GM21528 (cell line): ENCODE results near the gene MT1E.
A peak's percentile ranks its signal among the peaks of the same experiment; 100 is the strongest.
"Not testable (repeated sequence)": the region's sequence is repeated elsewhere in the genome, so short reads cannot be mapped to it uniquely, and the experiment has no call there.

ENCODE experiments used
- ATAC-seq: cut with Tn5 transposase; IDR thresholded peaks from one replicate; pipeline ENCODE4 v1.9.1; 2021; ENCODE audit warnings: mild to moderate bottlenecking, moderate library complexity; ENCODE audit not compliant: unreplicated experiment, low FRiP score

MT1E gene

DNA sequence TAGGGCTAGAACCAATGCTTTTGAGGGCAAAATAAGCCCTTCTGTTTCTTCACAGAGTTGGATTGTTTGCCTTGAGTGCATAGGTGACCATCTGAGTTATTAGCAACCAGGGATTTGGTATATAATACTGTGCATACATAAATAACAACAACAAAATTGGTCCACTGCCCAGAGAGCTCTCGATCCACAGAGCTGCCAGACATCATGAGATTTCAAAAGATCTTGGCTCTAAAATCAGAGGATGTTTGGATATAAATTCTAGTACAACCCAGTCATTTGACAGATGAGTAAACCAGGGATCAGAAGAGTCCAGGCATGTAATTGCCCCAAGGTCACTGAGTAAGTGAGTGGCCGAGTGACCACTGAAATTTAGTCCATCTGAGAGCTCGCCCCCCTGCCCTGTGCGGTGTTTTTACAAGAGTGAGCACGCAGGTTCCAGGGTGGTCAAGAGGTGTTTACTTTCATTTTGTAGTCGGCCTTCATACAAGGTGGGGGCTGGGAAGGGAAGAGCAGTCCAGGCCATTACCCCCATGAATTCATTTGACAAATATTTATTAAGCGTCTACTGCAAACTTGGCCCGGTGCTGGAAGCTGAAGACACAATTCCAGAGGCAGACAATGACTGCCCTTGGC, 19.0 kb upstream of the MT1E start:
- ATAC-seq, result no peak

DNA sequence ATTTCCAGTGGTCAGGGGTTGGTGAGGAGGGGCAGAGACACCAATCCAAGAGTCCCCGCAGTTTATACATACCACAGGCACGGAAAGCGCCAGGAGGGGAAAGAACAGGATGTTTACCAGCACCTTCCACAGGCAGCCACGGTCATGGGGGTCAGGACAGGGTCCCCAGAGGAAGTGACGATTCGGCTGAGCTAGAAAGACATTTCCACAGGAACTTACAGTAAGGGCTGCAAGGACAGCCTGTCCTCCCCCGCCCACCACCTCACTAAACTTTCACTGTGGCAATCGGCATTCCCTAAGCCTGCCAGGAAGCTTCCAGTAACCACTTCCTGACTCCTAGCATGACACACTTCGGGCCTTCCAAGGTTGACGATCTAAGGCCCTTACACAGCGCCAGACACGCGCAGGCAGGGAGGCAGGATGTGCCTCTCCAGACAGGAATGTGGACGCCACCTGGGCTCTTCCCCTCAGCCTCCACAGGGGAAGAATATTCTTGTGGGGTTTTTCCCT, 18.4 kb upstream of the MT1E start:
- ATAC-seq, result no peak

DNA sequence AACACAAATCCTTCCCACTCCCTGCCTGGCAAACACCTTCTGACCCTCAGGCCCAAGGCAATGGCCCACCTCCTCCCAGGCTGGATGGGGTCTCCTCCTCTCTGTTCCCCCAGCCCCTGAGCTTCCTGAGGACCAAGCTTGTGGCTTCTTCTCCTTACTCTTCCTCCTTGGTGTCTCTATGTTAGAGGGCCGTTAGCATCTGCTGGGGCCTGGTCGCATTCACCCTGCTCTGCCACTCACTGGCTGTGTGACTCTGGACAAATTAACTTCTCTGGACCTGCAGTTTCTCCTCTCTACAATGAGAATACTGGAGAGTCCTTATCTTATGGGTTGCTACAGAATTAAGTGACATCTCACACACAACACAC, 17.9 kb upstream of the MT1E start:
- no peak for ATAC-seq

DNA sequence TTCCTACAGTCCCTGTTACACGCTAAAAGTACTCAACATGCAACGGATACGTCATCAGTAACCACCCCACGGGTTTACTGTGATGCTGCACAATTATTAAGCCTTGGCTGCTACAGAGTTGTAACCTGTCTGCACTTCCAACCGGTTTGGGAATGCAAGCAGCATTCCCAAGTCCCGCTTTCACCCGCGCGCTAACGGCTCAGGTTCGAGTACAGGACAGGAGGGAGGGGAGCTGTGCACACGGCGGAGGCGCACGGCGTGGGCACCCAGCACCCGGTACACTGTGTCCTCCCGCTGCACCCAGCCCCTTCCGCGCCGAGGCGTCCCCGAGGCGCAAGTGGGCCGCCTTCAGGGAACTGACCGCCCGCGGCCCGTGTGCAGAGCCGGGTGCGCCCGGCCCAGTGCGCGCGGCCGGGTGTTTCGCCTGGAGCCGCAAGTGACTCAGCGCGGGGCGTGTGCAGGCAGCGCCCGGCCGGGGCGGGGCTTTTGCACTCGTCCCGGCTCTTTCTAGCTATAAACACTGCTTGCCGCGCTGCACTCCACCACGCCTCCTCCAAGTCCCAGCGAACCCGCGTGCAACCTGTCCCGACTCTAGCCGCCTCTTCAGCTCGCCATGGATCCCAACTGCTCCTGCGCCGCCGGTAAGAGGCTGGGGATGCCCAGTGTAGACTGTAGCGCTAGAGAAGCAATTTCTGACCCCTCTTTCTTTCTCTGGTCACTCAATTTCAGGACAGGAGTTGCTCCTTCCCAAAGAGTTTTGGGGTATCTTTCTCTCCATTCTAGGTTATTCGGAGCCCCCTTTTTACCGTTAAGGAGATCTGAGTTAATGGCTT, 17.3 kb upstream of the MT1E start, which contains the start of gene MT2A:
TSS of gene MT2A (plus strand) at position 542 of the 833 bp plus-strand sequence. CDS start at position 614, 72 bp downstream.
- peak; percentile 80 for ATAC-seq

DNA sequence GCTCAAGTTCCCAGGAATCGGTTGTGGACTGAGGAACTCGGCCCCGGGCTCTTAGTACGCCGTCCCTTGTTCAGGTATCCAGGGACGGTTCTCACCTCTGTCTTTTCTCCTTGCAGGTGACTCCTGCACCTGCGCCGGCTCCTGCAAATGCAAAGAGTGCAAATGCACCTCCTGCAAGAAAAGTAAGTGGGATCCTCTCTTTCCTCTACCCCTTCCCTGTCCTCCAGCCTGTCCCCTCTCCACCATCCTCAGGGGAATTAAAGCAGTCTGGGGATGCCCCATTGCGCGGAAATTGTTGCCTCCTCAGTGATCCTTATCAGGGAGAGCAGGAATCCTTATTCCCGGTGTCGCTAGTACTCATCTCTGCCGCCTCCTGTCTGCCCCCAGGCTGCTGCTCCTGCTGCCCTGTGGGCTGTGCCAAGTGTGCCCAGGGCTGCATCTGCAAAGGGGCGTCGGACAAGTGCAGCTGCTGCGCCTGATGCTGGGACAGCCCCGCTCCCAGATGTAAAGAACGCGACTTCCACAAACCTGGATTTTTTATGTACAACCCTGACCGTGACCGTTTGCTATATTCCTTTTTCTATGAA, 16.6 kb upstream of the MT1E start:
- no peak for ATAC-seq

DNA sequence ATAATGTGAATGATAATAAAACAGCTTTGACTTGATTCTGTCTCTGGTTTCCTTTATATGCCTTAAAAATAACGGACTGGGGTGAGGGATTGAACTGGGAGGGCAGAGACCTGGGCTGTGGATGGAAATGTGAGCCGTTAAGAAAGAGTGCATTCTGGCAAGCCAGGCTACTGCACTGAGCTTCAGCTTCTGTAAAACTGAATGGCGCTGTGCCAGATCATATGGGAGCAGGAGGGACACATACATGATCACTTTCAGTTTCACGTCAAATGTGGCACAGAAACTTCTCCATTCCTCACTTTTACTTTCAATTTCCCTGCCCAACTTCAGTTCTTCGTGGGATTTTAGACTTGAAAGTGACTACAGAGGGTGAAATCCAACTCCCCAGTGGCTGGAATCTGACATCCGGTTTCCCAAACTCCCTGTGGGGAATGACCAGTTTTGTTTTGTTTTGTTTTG, 16.1 kb upstream of the MT1E start:
- peak; percentile 47 for ATAC-seq

DNA sequence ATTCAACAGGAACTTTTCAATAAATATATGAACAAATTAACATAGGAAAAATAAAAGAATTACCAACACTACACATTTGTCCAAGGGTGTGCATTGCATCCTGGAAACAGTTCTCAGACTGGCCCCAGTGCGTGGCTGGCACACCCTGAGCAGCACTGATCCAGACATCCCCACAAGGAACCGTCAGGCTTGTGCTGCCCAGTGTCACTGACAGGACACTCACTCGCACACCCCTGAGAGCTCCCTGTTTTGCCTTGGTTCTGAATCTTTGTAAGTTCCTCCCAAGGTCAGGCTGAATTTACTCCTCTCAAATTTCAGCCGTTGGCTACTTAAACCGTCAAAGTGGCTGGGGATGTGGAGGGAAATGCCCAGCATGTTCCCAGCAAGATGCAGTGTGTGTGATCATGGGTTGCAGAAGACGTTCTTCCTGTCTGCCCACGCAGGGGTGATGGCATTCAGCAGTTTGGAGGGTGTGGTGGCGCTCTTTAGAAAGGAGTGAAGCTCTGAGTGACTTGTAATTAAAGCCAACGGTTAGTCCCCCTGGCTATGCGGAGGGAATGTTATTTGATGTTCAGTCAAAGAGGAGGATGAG, 15.5 kb upstream of the MT1E start:
- no peak for ATAC-seq

DNA sequence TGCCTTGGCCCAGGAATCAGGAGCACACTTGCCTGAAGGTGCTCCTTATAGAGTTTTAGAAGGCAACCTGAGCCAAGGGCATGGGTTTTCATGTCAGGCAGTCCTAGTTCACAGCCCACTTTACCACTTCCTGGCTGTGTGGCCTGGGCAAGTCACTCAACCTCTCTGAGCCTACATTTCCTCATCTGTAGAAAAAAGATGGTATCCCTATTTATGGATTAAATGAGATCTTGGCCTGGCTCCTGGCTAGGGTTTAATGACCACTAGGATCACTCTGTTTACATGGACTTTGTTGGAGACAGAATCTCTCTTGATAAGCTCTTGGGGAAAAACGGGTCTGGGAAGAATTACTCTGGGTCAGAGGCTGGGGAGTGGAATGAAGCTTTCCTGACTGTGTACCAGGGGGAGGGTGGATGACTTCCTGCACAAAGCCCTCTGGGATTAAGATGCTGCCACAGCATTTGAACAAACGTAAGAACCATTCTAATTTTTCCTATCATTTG, 14.9 kb upstream of the MT1E start:
- ATAC-seq, result no peak

DNA sequence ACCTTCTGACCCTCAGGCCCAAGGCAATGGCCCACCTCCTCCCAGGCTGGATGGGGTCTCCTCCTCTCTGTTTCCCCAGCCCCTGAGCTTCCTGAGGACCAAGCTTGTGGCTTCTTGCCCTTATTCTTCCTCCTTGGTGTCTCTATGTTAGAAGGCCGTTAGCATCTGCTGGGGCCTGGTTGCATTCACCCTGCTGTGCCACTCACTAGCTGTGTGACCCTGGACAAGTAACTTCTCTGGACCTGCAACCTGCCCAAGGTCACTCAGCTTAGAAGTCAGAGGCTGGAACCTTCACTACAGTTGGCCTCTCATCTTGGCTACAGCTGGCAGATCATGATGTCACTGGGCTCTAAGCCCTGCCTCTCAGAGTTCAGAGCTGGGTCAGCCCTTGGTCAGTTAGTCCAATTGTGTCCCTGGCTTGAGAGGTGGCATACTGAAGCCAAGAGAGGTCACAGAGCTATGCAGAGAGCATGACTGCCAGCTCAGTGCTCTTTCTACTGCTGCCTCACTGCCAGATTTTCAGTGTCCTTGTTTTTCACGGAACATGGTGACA, 14.2 kb upstream of the MT1E start:
- ATAC-seq, result no peak

DNA sequence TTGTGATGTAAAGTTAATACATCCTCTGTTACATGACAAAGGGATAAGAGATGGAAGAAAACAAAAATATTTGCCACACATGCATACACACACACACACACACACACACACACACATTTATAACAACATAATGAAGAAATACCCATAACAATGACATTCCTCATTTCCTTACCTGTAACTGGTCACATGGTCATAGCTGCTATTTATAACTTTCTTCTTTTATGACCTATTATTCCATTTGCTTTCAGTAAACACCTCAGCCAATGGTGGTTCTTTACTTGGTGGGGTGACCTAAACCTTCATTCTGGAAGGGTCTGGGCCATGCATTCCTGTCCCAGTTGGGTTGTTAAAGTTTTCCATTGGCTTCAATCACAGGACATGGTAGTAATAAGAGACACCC, 11.9 kb upstream of the MT1E start:
- no peak for ATAC-seq

DNA sequence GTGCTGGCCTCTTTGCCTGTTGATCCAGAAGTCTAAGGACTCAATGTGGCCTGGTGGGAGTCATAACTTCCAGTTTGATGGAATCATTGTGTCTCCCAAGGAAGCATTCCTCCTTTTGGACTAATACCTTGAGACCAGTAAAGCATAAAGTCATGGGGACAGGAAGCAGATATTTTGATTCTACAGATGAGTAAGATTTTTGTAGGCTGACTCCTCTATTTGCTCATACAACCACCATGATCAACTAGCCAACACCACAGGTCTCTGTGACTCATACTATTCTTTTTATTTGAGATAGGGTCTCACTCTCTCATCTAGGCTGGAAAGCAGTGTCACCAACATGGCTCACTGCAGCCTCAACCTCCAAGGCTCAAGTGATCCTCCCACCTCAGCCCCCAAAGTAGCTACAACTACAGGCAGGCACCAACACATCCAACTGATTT, 11.0 kb upstream of the MT1E start:
- no peak for ATAC-seq

DNA sequence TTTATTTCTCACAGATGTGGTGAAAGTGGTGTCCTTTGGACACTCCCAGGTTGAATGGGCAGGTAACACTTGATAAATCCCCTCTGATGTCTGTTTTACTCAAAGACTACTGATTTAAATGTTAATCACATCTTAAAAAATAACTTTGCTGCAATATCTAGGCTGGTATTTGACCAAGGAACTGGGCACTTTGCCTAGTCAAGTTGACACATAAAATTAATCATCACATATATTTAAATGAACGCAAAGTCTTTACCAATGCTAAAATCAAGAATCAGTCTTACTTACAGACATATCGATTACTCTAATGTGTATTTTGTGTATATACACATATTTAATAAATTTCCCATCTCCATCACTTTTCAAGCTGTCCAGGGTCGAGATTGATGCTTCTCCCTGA, 10.2 kb upstream of the MT1E start:
- no peak for ATAC-seq

DNA sequence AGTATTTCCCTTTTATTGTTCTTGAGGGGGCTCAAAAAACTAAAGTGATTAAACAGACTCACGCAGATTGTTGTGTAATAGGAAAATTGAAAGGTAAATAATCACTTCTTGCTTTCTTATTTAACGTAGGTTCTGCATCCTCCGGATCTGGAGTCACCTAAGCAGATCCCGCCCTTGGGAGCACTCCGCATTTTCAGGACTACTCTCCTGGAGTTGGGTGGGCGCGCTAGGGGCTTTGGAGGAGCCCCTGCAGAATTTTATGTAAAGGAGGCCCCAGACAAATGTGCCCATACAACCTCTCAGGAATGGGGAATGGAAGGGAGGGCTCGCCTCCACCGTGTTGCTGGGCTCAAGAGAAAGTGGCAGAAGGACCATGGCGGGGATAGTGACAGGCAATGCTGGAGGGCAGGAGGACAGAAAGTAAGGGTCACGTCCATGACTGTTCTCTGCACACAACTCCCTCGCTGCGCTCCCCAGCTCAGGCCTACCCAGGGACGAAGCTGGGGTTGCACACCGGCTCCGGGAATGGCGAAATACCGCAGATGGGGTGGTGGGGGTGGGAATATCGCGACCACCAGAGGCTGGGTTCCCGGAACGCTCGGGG, 8.9 kb upstream of the MT1E start:
- no peak for ATAC-seq

DNA sequence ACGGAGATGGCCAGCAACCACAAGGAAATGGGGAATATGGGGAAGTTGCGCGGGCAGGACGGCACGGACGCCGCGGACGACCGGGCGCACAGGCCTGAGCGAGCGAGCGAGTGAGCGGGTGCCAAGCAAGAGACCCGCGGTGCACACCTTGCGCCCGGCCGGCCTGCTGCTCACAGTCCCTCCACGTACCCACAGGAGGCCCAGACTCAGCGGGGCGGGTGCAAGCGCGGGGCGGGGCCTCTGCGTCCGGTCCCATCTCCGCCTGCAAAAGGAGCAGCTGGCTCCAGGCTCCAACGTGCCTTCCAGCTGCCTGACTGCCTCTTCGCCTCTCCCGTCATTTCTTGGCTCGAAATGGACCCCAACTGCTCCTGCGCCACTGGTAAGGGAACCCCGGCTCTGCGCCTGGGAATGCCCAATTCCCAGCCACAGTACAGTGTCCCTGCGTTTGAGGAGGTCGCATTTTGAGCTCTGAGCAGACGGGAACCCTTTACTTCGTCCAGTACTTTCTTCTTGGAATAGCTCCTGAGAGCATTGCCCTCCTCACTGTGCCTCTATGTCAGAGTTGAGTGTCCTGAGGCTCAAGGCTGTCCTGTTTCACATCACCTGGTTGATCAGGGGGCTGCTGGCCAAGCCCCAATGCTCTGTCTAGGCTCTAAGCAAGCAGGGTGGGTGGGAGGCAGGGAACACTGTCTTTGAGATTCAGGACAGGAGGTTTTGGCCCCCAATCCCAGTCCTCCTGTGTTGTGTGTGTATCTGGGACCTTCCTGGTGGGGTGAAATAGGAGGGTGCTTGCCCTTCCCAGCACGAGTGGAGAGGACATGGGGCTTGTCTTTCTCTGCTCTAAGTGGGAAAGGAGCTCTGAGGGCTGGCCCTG, 8.1 kb upstream of the MT1E start:
- no peak for ATAC-seq

DNA sequence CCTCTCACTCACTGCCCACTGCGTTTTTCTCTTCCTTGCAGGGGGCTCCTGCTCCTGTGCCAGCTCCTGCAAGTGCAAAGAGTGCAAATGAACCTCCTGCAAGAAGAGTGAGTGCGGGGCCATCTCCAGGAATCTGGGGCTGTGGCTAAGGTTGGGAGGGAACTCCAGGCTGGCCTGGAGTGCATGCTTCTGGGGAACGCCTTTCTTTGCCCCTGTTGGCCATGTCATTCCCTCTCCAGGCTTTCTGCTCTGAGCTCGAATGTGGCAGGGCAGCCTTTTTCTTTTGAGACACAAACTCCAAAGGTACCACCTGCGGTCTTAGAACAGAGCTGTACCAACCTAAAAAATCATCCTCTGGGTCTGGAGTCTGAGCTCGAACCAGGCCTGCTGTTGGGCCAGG, 7.4 kb upstream of the MT1E start:
- ATAC-seq, result no peak

DNA sequence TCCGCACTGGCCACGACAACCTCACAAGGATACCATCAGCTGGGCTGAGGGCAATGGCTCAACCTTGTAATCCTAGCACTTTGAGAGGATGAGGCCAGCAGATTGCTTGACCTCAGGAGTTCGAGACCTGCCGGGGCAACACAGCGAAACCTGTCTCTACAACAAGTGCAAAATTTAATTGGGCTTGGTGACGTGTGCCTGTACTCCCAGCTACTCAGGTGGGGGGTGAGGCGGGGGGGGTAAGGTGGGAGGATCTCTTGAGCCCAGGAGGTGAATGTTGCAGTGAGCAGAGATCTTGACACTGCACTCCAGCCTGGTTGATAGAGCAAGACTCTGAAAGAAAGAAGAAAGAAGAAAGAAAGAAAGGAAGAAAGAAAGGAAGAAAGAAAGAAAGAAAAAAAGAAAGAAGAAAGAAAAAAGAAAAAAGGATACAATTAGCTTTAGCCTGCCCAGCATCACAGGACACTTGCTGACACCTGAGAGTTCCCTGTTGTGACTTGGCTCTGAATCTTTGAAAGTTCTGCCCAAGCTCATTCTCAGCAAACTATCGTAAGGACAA, 5.2 kb upstream of the MT1E start:
- no peak for ATAC-seq

DNA sequence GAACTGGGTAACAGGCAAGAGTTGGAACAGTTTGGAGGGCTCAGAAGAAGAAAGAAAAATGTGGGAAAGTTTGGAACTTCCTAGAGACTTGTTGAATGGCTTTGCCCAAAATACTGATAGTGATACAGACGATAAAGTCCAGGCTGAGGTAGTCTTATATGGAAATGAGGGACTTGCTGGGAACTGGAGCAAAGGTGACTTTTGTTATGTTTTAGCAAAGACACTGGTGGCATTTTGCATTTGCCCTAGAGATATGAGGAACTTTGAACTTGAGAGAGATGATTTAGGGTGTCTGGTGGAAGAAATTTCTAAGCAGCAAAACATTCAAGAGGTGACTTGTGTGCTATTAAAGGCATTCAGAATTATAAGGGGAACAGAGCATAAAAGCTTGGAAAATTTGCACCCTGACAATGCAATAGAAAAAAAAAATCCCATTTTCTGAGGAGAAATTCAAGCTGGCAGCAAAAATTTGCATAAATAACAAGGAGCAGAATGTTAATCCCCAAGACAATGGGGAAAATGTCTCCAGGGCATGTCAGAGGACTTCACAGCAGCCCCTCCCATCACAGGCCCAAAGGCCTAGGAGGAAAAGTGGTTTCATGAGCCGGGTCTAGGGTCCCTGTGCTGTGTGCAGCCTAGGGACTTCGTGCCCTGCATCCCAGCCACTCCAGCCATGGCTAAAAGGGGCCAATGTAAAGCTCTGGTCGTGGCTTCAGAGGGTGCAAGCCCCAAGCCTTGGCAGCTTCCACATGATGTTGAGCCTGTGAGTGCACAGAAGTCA, 3.7 kb upstream of the MT1E start:
- ATAC-seq, result not testable (repeated sequence)

DNA sequence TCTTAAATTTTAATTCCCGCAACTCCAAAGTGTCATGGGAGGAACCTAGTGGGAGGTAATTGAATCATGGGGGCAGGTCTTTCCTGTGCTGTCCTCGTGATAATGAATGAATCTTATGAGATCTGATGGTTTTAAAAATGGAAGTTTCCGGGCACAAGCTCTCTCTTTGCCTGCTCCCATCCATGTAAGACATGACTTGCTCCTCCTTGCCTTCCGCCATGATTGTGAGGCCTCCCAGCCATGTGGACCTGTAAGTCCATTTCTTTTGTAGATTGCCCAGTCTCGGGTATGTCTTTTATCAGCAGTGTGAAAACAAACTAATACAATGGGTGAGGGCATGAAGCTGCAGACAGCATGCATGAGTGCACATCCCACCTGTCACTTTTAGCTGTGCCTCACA, 2.4 kb upstream of the MT1E start:
- ATAC-seq, result not testable (repeated sequence)
